ENCODE data around the gene NOTCH2.

- no peak for TF ChIP-seq ZBTB33 (IDR thresholded peaks at IDR 0.05)
- no peak for TF ChIP-seq CTCF (IDR thresholded peaks at IDR 0.05; ENCODE audit: low read depth, low read length, missing input control)
- TF ChIP-seq RAD21 (IDR thresholded peaks at IDR 0.05) = no peak
Observed at GRCh38 chr1:119929643-119930315, 139.7 kb downstream of the NOTCH2 start.
